ENCODE results near the gene GRIK2. TPM values are rescaled to one million over a fixed set of nuclear protein-coding genes. Genes with fewer than 3 reads are reported as not detected.

The GRIK2 gene
- total and polyA plus RNA-seq, 2 of the 4 experiments (the other 2 are of a cell fraction), result 8.2 to 15.2 TPM

DNA sequence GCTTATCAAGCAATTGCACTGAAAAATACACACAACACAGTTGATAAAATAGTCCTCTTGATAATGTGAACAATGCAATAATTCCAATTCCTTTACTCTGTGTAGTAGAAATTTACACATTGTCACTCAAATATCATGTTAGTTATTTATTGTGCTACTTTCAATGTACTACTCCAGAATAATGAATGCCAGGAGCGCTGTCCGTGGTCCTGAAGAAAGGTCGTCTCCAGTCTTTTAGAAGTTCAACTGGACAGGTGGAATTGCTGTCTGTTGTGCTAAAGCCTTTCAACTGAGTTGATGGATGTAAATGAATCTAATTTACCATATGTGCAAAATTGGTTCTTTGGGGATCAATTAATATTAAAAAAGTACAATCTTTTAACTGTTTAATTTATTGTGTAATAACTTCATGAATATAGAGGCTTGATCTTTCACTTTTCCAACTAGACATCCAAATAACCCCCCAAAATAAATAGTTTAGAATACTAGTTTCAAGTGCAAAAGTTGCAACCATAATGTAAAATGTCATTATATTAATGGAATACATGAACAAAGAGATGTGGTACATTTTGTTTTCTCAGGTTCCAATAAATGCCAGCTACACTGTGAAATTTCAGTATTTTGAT, 3.2 kb downstream of the GRIK2 start:
- 0 out of 2 replicates have a peak, but pooled peaks cover 2% of the 10 kb centered on the region for H3K9me1 ChIP-seq (ENCODE audit: insufficient read depth, low read length)
- H3K23ac ChIP-seq (ENCODE audit: low read depth, low read length), result no peak overlapping the region
- no peak overlapping the region for H3K9ac ChIP-seq (ENCODE audit: low read depth, low read length)
- in situ Hi-C loops (cut with MboI; ENCODE audit: low sequenced_read_pairs) (no loop called here), dilution Hi-C loops (cut with HindIII; ENCODE audit: low sequenced_read_pairs, unreplicated experiment) (no loop called here), intact Hi-C loops (cut with micrococcal nuclease) (loop anchor here (5.0 to 10.0 kb wide), 4 partner anchors 411 to 1292 kb away; no protein-coding TSS in a partner anchor)
- no peak overlapping the region for H2AK5ac ChIP-seq (ENCODE audit: low read depth, low read length)
- no peak overlapping the region for H3K4ac ChIP-seq (ENCODE audit: low read depth, low read length)
- no TSS peak for BruUV-seq (replicated peaks)
- H2AFZ ChIP-seq (replicated peaks; ENCODE audit: low read length, poor library complexity), result no peak overlapping the region
- ChIA-PET CTCF (no interaction called here), POLR2A (ENCODE audit: unreplicated experiment) (no interaction called here)
- H2AK9ac ChIP-seq (replicated peaks; ENCODE audit: low read depth, low read length, poor library complexity), result no peak overlapping the region
- H4K91ac ChIP-seq (ENCODE audit: insufficient read depth, low read depth, low read length), result no peak overlapping the region
- no peaks in the 10 kb centered on the region for H3K9me3 ChIP-seq (ENCODE audit: control insufficient read depth, insufficient read depth, low read length)
- no peak overlapping the region for H3K4me2 ChIP-seq (ENCODE audit: low read depth, low read length)
- H3K14ac ChIP-seq (replicated peaks; ENCODE audit: low read depth, low read length), result no peak overlapping the region
- no peak overlapping the region for H2BK5ac ChIP-seq (ENCODE audit: low read depth, low read length, poor library complexity, severe bottlenecking)
- peaks cover 5 to 11% of the 10 kb centered on the region in 2 experiments; a peak in 2 of 4 replicates for H3K79me1 ChIP-seq (ENCODE audit: low read depth in 1 of 2, low read length in 2 of 2)
- no peak overlapping the region for H2BK120ac ChIP-seq (ENCODE audit: low read depth, low read length)
- H3K56ac ChIP-seq (ENCODE audit: extremely low read depth, insufficient read depth, low read length), result no peak overlapping the region
- H2BK20ac ChIP-seq (ENCODE audit: low read depth, low read length), result no peak overlapping the region
- TF ChIP-seq, protein P1, sequence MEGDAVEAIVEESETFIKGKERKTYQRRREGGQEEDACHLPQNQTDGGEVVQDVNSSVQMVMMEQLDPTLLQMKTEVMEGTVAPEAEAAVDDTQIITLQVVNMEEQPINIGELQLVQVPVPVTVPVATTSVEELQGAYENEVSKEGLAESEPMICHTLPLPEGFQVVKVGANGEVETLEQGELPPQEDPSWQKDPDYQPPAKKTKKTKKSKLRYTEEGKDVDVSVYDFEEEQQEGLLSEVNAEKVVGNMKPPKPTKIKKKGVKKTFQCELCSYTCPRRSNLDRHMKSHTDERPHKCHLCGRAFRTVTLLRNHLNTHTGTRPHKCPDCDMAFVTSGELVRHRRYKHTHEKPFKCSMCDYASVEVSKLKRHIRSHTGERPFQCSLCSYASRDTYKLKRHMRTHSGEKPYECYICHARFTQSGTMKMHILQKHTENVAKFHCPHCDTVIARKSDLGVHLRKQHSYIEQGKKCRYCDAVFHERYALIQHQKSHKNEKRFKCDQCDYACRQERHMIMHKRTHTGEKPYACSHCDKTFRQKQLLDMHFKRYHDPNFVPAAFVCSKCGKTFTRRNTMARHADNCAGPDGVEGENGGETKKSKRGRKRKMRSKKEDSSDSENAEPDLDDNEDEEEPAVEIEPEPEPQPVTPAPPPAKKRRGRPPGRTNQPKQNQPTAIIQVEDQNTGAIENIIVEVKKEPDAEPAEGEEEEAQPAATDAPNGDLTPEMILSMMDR (conservative IDR thresholded peaks at IDR 0.05; ENCODE audit: low read depth, low read length), result no peak
- no peak for TF ChIP-seq RFX5 (IDR thresholded peaks at IDR 0.05; ENCODE audit: low read depth, low read length)
- TF ChIP-seq CEBPB (IDR thresholded peaks at IDR 0.05; ENCODE audit: low read depth, low read length), result 0 out of 2 replicates have a peak, but pooled peaks have one; percentile 2
- no peak for TF ChIP-seq CHD1 (IDR thresholded peaks at IDR 0.05; ENCODE audit: low read depth, low read length)
- peak; percentile 92 for TF ChIP-seq RCOR1 (IDR thresholded peaks at IDR 0.05; ENCODE audit: insufficient replicate concordance, low read length)
- 0 out of 2 replicates have a peak, but pooled peaks cover 1% of the 10 kb centered on the region for H3K4me1 ChIP-seq (ENCODE audit: control insufficient read depth, insufficient read depth, low read length)
- H3K27ac ChIP-seq (ENCODE audit: insufficient read depth, low read length), result no peak overlapping the region
- DNase-seq, result peak; percentile 64
- no peaks in the 10 kb centered on the region for H4K20me1 ChIP-seq (ENCODE audit: insufficient read depth, low read length)
- H3K18ac ChIP-seq (ENCODE audit: low read depth, low read length), result no peak overlapping the region
- no peak overlapping the region for H2BK15ac ChIP-seq (ENCODE audit: low read depth, low read length)
- no peak overlapping the region for H4K8ac ChIP-seq (ENCODE audit: low read depth in 2 of 2, low read length in 2 of 2)
- H3K36me3 ChIP-seq (ENCODE audit: control insufficient read depth, insufficient read depth, low read length), result no peaks in the 10 kb centered on the region; the same call in 1 of the 2 replicates
- no peak for ATAC-seq (ENCODE audit: low read depth)
- H3K27me3 ChIP-seq (ENCODE audit: control insufficient read depth, insufficient read depth, low read length), result no peaks in the 10 kb centered on the region; the same call in 1 of the 2 replicates
- no peak overlapping the region for H4K5ac ChIP-seq (ENCODE audit: low read depth, low read length)
- no CpG with 5 or more reads among the region's 3 CpGs for WGBS, 2 experiments (ENCODE audit: extremely low coverage in 2 of 2, insufficient read length in 1 of 2)
- H3K4me3 ChIP-seq (ENCODE audit: insufficient read depth, low read depth, low read length), result no peak overlapping the region

Measured in IMR-90 (cell line).